H9 (cell line): Measurements from ENCODE around the gene DENND5B. TPM values are rescaled to one million over a fixed set of nuclear protein-coding genes. Genes with fewer than 3 reads are reported as not detected.

ENCODE experiments used
- DNase-seq: peaks from one replicate; pipeline ENCODE4 v3.0.0-alpha.2; 2017
- H2AFZ ChIP-seq: one replicate; pipeline ENCODE4 v1.6.1; 2013; ENCODE audit warnings: mild to moderate bottlenecking, low read length, control low read depth, moderate library complexity
- H2AK5ac ChIP-seq: 2 replicates; pipeline ENCODE4 v1.6.1; 2013; ENCODE audit warnings: low read length, control low read depth, mixed read lengths; ENCODE audit not compliant: insufficient read length
- H2BK120ac ChIP-seq: one replicate; pipeline ENCODE4 v1.6.1; 2013; ENCODE audit warnings: low read depth, mild to moderate bottlenecking, low read length, control low read depth, inconsistent platforms; ENCODE audit not compliant: poor library complexity, severe bottlenecking
- H2BK12ac ChIP-seq: 2 replicates; pipeline ENCODE4 v1.6.1; 2013; ENCODE audit warnings: low read length, control low read depth, mixed read lengths, low read depth; ENCODE audit not compliant: insufficient read length
- H2BK15ac ChIP-seq: 2 replicates; pipeline ENCODE4 v1.6.1; 2013; ENCODE audit warnings: low read depth, low read length, control low read depth
- H2BK20ac ChIP-seq: one replicate; pipeline ENCODE4 v1.6.1; 2013; ENCODE audit warnings: low read depth, mild to moderate bottlenecking, low read length, control low read depth, inconsistent platforms; ENCODE audit not compliant: poor library complexity, severe bottlenecking
- H2BK5ac ChIP-seq: 2 replicates; pipeline ENCODE4 v1.6.1; 2013; ENCODE audit warnings: low read length, control low read depth, mixed read lengths; ENCODE audit not compliant: insufficient read length
- H3K14ac ChIP-seq: 2 replicates; pipeline ENCODE4 v1.6.1; 2013; ENCODE audit warnings: low read length, control low read depth; ENCODE audit not compliant: insufficient read depth
- H3K18ac ChIP-seq: 2 replicates; pipeline ENCODE4 v1.6.1; 2013; ENCODE audit warnings: low read depth, mild to moderate bottlenecking, mixed read lengths, low read length, control low read depth; ENCODE audit not compliant: insufficient read length
- H3K23ac ChIP-seq: 2 replicates; pipeline ENCODE4 v1.6.1; 2013; ENCODE audit warnings: low read length, control low read depth, mixed read lengths, low read depth; ENCODE audit not compliant: insufficient read length
- H3K23me2 ChIP-seq: 2 replicates; pipeline ENCODE4 v1.6.1; 2013; ENCODE audit warnings: low read depth, mild to moderate bottlenecking, mixed read lengths, low read length, control low read depth; ENCODE audit not compliant: insufficient read length, poor library complexity, severe bottlenecking
- H3K27ac ChIP-seq: 2 replicates; pipeline ENCODE4 v1.5.1; 2013; ENCODE audit warnings: low read length, control low read depth, mixed read lengths, low read depth; ENCODE audit not compliant: insufficient read length
- H3K27me3 ChIP-seq: 2 replicates; pipeline ENCODE4 v1.6.1; 2013; ENCODE audit warnings: low read length, control low read depth, inconsistent platforms; ENCODE audit not compliant: insufficient read depth
- H3K4ac ChIP-seq: 2 replicates; pipeline ENCODE4 v1.6.1; 2013; ENCODE audit warnings: low read depth, mild to moderate bottlenecking, control low read depth, inconsistent platforms, low read length, moderate library complexity
- H3K4me1 ChIP-seq: 2 replicates; pipeline ENCODE4 v1.6.1; 2013; ENCODE audit warnings: low read length, control low read depth, inconsistent platforms; ENCODE audit not compliant: insufficient read depth
- H3K4me2 ChIP-seq: 2 replicates; pipeline ENCODE4 v1.6.1; 2013; ENCODE audit warnings: low read length, control low read depth, mixed read lengths; ENCODE audit not compliant: insufficient read length, insufficient read depth
- H3K56ac ChIP-seq: 2 replicates; pipeline ENCODE4 v1.6.1; 2013; ENCODE audit warnings: low read depth, mild to moderate bottlenecking, mixed read lengths, low read length, control low read depth; ENCODE audit not compliant: insufficient read length
- H3K79me1 ChIP-seq: 2 replicates; pipeline ENCODE4 v1.6.1; 2013; ENCODE audit warnings: low read depth, mild to moderate bottlenecking, moderate library complexity, low read length, control low read depth, inconsistent platforms; ENCODE audit not compliant: insufficient read depth, poor library complexity, severe bottlenecking
- H3K79me2 ChIP-seq: 2 replicates; pipeline ENCODE4 v1.6.1; 2013; ENCODE audit warnings: low read length, control low read depth, inconsistent platforms; ENCODE audit not compliant: insufficient read depth
- H3K9ac ChIP-seq: 2 replicates; pipeline ENCODE4 v1.6.1; 2013; ENCODE audit warnings: low read length, control low read depth, mixed read lengths; ENCODE audit not compliant: insufficient read length; ENCODE audit errors: extremely low read depth
- H3K9me3 ChIP-seq: one replicate; pipeline ENCODE4 v1.6.1; 2013; ENCODE audit warnings: low read depth, low read length, inconsistent platforms; ENCODE audit not compliant: control insufficient read depth
- H3T11ph ChIP-seq: one replicate; pipeline ENCODE4 v1.6.1; 2013; ENCODE audit warnings: mild to moderate bottlenecking, low read length, control low read depth, inconsistent platforms
- H4K20me1 ChIP-seq: one replicate; pipeline ENCODE4 v1.6.1; 2013; ENCODE audit not compliant: control insufficient read depth, insufficient read length, insufficient read depth
- H4K5ac ChIP-seq: 2 replicates; pipeline ENCODE4 v1.6.1; 2013; ENCODE audit warnings: low read depth, mild to moderate bottlenecking, mixed read lengths, low read length, control low read depth; ENCODE audit not compliant: insufficient read length
- H4K8ac ChIP-seq: replicated peaks from 2 replicates; pipeline ENCODE4 v1.6.1; 2013; ENCODE audit warnings: low read length, control low read depth, mixed read lengths, low read depth; ENCODE audit not compliant: insufficient read length
- H4K91ac ChIP-seq: 2 replicates; pipeline ENCODE4 v1.6.1; 2013; ENCODE audit warnings: low read depth, mild to moderate bottlenecking, moderate library complexity, mixed read lengths, low read length, control low read depth; ENCODE audit not compliant: insufficient read length
- H3K27ac Mint-ChIP-seq, 3 experiments: 2 replicates in 2 of 3; 3 replicates in 1 of 3; pipeline ENCODE4 v1.8.0; 2020 to 2021; ENCODE audit warnings: mixed read lengths in 3 of 3, mild to moderate bottlenecking in 1 of 3, moderate library complexity in 1 of 3
- H3K27me3 Mint-ChIP-seq: 2 replicates; pipeline ENCODE4 v1.8.0; 2021; ENCODE audit warnings: low read depth, mild to moderate bottlenecking, moderate library complexity, mixed read lengths
- H3K36me3 Mint-ChIP-seq, 3 experiments: 2 replicates in 2 of 3; 3 replicates in 1 of 3; pipeline ENCODE4 v1.8.0; 2020 to 2021; ENCODE audit warnings: low read depth in 3 of 3, mixed read lengths in 3 of 3; ENCODE audit not compliant: insufficient read depth in 1 of 3
- H3K4me1 Mint-ChIP-seq, 2 experiments: 2 replicates each; pipeline ENCODE4 v1.8.0; 2020; ENCODE audit warnings: mixed read lengths in 2 of 2
- H3K4me3 Mint-ChIP-seq, 2 experiments: 2 replicates in 1 of 2; 3 replicates in 1 of 2; pipeline ENCODE4 v1.8.0; 2020 to 2021; ENCODE audit warnings: mild to moderate bottlenecking in 2 of 2, mixed read lengths in 2 of 2, moderate library complexity in 1 of 2
- H3K9me3 Mint-ChIP-seq, 2 experiments: 2 replicates in 1 of 2; 3 replicates in 1 of 2; pipeline ENCODE4 v1.8.0; 2020; ENCODE audit warnings: mild to moderate bottlenecking in 2 of 2, mixed read lengths in 2 of 2, moderate library complexity in 1 of 2
- CTCF ChIP-seq: fragments of 200-600 bp; sonication (generic); conservative IDR thresholded peaks from 3 replicates; pipeline ENCODE4 v1.8.0; 2021; ENCODE audit warnings: antibody characterized with exemption, mild to moderate bottlenecking
- WGBS: extraction: QIAGEN DNeasy Blood & Tissue Kit; methylation state at CpG from one replicate; pipeline ENCODE4 v1.1.7; 2013; ENCODE audit warnings: missing lambda C conversion rate, low lambda C conversion rate, mixed read lengths; ENCODE audit not compliant: insufficient read length; ENCODE audit errors: extremely low coverage; 5-methylcytosine and 5-hydroxymethylcytosine counted together
- total RNA-seq: library from RNA; stranded (reverse); gene quantifications from 2 replicates; pipeline ENCODE4 v1.2.1, GENCODE V29; 2021

Gene DENND5B
- total RNA-seq, 1 experiment from 2014 or later = 13.4 TPM

DNA sequence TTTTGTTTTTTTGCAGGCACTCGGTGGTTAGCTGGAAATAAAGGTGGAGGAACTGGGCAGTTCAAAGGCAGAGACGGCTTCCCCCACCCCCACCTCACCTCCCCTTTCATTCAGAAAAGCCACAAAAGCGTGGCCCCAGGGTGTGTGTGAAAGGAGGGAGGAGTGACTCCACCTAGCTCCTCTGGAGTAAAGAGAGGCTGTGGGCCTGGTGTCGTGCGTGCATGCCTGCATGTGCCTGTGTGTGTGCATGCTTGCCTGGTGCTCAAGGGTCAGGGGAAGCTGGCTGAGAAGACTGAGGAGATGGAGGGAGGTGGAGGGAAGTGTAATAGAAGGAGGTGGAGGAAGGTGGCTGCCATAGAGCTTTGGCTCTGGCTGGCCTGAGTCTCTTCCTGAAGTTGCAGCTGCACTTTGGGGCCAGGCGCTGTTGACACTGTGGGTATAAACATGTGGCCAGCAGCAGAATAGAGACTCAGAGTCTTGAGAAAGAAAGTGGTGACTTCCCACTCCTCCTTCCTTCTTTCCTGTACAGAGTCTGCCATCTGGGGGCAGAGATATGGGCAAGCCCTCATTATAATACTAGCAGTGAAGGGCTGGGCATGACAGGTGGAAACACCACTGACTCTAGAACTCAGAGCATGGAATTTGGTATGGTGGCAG lies 228.0 kb downstream of the DENND5B start:
- Histone ChIP-seq H3K18ac (no peak overlapping the region), H3K4me1 (peaks cover 5% of the 10 kb centered on the region; the same call in 1 of the 2 replicates), H3K9ac (no peak overlapping the region), H2BK15ac (no peak overlapping the region), H3K4ac (no peak overlapping the region), H2AFZ (no peak overlapping the region), H4K5ac (no peak overlapping the region), H4K91ac (no peak overlapping the region), H4K8ac (no peak overlapping the region), H3K27me3 (no peaks in the 10 kb centered on the region), H3T11ph (no peak overlapping the region), H2AK5ac (no peak overlapping the region), H2BK20ac (no peak overlapping the region), H3K14ac (peak overlapping the region; percentile 33; the same call in 1 of the 2 replicates), H3K4me2 (peak overlapping the region; percentile 0), H2BK12ac (no peak overlapping the region), H2BK120ac (no peak overlapping the region), H4K20me1 (no peaks in the 10 kb centered on the region), H3K9me3 (no peaks in the 10 kb centered on the region), H3K23me2 (no peaks in the 10 kb centered on the region), H3K27ac (no peak overlapping the region), H3K56ac (no peak overlapping the region), H2BK5ac (no peak overlapping the region), H3K79me1 (no peaks in the 10 kb centered on the region), H3K23ac (no peak overlapping the region), H3K79me2 (no peaks in the 10 kb centered on the region)
- H3K27me3 Mint-ChIP-seq = no peaks in the 10 kb centered on the region
- peak; percentile 73 for DNase-seq
- no peaks in the 10 kb centered on the region for H3K9me3 Mint-ChIP-seq
- peaks cover 40 to 43% of the 10 kb centered on the region in 2 experiments for H3K4me1 Mint-ChIP-seq
- H3K36me3 Mint-ChIP-seq = peaks cover 0 to 4% (median 0%) of the 10 kb centered on the region in 3 experiments; a peak in 1 of 7 replicates
- H3K27ac Mint-ChIP-seq = peak overlapping the region; percentile 93 to 99 (median 99)
- WGBS = no CpG with 5 or more reads among the region's 6 CpGs
- TF ChIP-seq CTCF = no peak
- peak overlapping the region; percentile 38 to 40 for H3K4me3 Mint-ChIP-seq
